ENCODE results near the gene ADGRD1. TPM values are rescaled to one million over a fixed set of nuclear protein-coding genes. Genes with fewer than 3 reads are reported as not detected.
"Not testable (repeated sequence)": the region's sequence is repeated elsewhere in the genome, so short reads cannot be mapped to it uniquely, and the experiment has no call there.

Gene ADGRD1
- total RNA-seq, 1 donor from 2014 or later: 0.47 TPM

DNA sequence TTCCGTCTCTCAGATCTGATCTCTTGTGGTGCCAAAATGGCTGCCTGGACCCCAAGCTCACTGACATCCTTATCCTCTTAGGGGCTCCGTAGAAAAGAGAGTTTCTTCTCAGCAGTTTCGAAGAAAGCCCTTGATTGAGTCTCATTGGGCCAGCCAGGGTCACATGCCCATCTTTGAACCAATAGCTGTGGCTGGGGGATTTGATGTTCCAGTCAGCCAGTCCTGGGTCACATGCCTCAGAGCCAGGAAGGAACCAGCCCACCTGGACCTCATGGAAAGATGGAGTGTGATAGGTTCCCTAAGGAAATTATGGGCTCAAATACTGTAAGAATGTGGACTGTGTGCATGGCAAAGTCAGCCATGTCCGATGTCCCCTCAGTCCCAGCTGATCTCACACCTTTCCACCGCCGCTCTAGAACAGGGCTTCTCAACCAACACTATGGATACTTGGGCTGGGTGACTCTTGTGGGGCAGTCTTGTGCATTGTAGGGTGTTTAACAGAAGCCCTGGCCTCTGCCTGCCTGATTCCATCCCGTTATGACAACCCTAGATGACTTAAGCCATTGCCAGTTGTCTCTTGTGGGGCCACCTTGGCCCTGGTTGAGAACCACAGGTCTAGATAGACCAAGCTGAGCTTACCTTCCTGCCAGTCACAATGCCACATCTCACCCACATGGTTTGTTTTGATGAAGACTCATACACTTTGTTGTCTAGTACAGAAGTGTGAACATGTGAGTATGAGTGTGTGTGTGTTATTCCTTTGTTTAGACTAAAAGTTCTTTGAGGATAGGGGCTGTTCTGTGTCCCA is 163.9 kb downstream of the ADGRD1 start:
- DNase-seq (no peak), ATAC-seq (ENCODE audit: low read depth) (no peak)
- ChIA-PET CTCF (interaction anchor here (3.2 kb wide), 1 partner anchor 13 kb away, joined by 14 read pairs; no protein-coding TSS in a partner anchor), POLR2A (no interaction called here)
- no peaks in the 10 kb centered on the region for H3K4me1 Mint-ChIP-seq
- H3K27ac Mint-ChIP-seq: no peak overlapping the region
- no peaks in the 10 kb centered on the region for H3K36me3 Mint-ChIP-seq (ENCODE audit: low read depth)
- intact Hi-C loops (cut with micrococcal nuclease): no loop called here
- peaks cover 18% of the 10 kb centered on the region for H3K27me3 Mint-ChIP-seq
- H3K9me3 Mint-ChIP-seq: no peaks in the 10 kb centered on the region
- TF ChIP-seq, protein P1, sequence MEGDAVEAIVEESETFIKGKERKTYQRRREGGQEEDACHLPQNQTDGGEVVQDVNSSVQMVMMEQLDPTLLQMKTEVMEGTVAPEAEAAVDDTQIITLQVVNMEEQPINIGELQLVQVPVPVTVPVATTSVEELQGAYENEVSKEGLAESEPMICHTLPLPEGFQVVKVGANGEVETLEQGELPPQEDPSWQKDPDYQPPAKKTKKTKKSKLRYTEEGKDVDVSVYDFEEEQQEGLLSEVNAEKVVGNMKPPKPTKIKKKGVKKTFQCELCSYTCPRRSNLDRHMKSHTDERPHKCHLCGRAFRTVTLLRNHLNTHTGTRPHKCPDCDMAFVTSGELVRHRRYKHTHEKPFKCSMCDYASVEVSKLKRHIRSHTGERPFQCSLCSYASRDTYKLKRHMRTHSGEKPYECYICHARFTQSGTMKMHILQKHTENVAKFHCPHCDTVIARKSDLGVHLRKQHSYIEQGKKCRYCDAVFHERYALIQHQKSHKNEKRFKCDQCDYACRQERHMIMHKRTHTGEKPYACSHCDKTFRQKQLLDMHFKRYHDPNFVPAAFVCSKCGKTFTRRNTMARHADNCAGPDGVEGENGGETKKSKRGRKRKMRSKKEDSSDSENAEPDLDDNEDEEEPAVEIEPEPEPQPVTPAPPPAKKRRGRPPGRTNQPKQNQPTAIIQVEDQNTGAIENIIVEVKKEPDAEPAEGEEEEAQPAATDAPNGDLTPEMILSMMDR (IDR thresholded peaks at IDR 0.05): no peak
- H3K4me3 Mint-ChIP-seq: no peak overlapping the region

DNA sequence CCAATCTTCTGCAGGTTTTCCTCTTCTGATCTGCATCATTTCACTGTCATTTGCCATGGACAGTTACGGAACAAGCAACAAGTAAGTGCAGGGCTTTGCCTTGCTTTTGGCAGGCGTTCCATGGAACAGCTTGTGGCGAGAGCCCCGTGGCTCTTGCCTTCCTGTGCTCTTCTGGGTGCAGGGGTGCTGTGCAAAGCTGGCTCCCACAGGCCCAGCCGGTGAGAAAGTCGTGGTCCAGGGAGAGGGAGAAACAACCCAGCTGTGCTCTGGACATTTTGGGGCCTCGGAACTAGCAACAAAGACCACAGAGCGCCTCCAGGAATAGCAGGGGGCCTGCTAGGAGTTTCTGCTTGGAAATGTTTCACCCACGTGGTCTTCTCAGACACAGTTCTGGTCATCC is 164.7 kb downstream of the ADGRD1 start:
- TF ChIP-seq, protein P1 (IDR thresholded peaks at IDR 0.05): no peak
- intact Hi-C loops (cut with micrococcal nuclease): no loop called here
- no peaks in the 10 kb centered on the region for H3K36me3 Mint-ChIP-seq (ENCODE audit: low read depth)
- H3K4me3 Mint-ChIP-seq: no peak overlapping the region
- H3K27me3 Mint-ChIP-seq: peaks cover 20% of the 10 kb centered on the region
- H3K9me3 Mint-ChIP-seq: no peaks in the 10 kb centered on the region
- POLR2A ChIA-PET: no interaction called here
- CTCF ChIA-PET: no interaction called here
- H3K4me1 Mint-ChIP-seq: no peaks in the 10 kb centered on the region
- DNase-seq: no peak
- H3K27ac Mint-ChIP-seq: no peak overlapping the region
- no peak for ATAC-seq (ENCODE audit: low read depth)

DNA sequence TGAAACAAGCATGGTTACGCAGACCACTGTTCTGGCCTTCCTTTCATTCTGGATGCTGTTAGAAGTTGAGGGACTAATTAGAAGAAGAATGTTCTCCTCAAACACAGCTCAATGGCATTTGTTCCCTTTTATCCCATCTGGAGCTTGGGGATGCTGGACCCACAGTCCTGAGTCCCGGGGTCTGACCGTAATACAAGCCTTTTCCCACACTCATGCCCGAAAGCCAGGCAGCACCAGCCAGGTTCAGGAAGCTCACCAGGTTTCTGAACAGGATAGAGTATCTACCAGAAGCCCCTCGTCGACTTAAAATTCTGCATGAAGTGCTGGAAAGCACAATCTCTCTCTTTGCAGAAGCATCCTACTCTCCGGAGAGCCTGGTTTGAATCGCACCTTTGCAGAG is 165.6 kb downstream of the ADGRD1 start:
- H3K36me3 Mint-ChIP-seq (ENCODE audit: low read depth); H3K4me1 Mint-ChIP-seq; H3K27ac Mint-ChIP-seq; H3K4me3 Mint-ChIP-seq; POLR2A ChIA-PET; ATAC-seq (ENCODE audit: low read depth); H3K9me3 Mint-ChIP-seq; DNase-seq; CTCF ChIA-PET; intact Hi-C loops (cut with micrococcal nuclease): not testable (repeated sequence)
- peaks cover 15% of the 10 kb centered on the region for H3K27me3 Mint-ChIP-seq

DNA sequence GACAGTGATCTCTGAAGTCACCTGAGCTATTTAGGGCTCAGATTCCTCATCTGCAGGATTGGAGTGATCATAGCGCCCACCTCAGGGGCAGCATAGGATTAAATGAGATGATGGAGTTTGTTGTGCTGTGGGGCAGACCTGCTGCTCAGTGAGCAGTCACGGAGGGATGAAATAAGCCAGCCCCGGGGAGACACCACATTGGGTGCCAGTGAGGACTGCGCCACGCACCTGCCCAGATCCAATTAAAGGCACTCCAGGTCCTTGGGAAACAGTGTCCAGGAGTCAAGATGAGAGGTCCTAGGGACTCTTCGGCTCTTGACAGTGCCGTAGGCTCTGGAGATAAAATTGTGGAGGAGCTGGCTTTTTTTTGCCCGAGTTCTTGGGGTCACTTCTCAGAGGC is 166.2 kb downstream of the ADGRD1 start:
- TF ChIP-seq, protein P1 (IDR thresholded peaks at IDR 0.05): no peak
- intact Hi-C loops (cut with micrococcal nuclease): no loop called here
- no peak for ATAC-seq (ENCODE audit: low read depth)
- POLR2A ChIA-PET: no interaction called here
- Mint-ChIP-seq H3K4me3 (no peak overlapping the region), H3K9me3 (no peaks in the 10 kb centered on the region), H3K27me3 (peaks cover 15% of the 10 kb centered on the region), H3K4me1 (no peaks in the 10 kb centered on the region), H3K27ac (no peak overlapping the region), H3K36me3 (ENCODE audit: low read depth) (no peaks in the 10 kb centered on the region)
- CTCF ChIA-PET: no interaction called here
- no peak for DNase-seq

DNA sequence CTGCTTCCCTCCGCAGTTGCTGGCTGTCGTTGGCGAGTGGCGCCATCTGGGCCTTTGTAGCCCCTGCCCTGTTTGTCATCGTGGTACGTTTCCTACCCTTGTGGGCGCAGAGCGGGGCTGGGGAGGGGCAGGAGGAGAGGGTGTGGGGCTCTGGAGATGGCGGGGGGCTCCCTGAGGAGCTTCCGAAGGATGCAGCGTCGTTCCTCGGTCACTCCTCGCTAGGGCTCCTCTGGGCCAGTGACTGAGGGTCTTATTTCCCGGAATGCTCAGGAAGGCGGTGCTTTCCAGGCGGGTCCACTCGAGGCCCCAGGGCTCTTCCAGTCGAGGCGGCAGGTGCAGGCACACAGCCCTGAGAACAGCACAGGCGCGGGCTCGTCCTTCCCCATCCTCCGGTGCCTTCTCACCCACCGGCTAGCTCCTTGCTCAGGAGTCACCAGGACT is 167.1 kb downstream of the ADGRD1 start:
- no peaks in the 10 kb centered on the region for H3K9me3 Mint-ChIP-seq
- ChIA-PET CTCF (no interaction called here), POLR2A (no interaction called here)
- no peak overlapping the region for H3K27ac Mint-ChIP-seq
- H3K4me1 Mint-ChIP-seq: no peaks in the 10 kb centered on the region
- ATAC-seq (ENCODE audit: low read depth): no peak
- H3K36me3 Mint-ChIP-seq (ENCODE audit: low read depth): no peaks in the 10 kb centered on the region
- H3K4me3 Mint-ChIP-seq: no peak overlapping the region
- intact Hi-C loops (cut with micrococcal nuclease): no loop called here
- H3K27me3 Mint-ChIP-seq: peaks cover 8% of the 10 kb centered on the region
- no peak for DNase-seq
- TF ChIP-seq, protein P1 (IDR thresholded peaks at IDR 0.05): no peak

Data from activated B cell treated with CpG ODN at 0.5 μM for 24 hours (primary cell).